ENCODE measurements around the gene PRKD2. TPM values are rescaled to one million over a fixed set of nuclear protein-coding genes. Genes with fewer than 3 reads are reported as not detected.
"Not testable (repeated sequence)": the region's sequence is repeated elsewhere in the genome, so short reads cannot be mapped to it uniquely, and the experiment has no call there.

The PRKD2 gene
- total RNA-seq, 1 experiment from 2014 or later: 4.2 TPM

GRCh38 chr19:46713781-46714443 is 3.0 kb downstream of the PRKD2 start:
- DNase-seq (ENCODE audit: extremely low read depth, low read depth): peak; percentile 24

- not testable (repeated sequence) for DNase-seq (ENCODE audit: extremely low read depth, low read depth)
Observed at GRCh38 chr19:46712768-46713338, 4.1 kb downstream of the PRKD2 start.

GRCh38 chr19:46710687-46711086 is 6.2 kb downstream of the PRKD2 start:
- DNase-seq (ENCODE audit: extremely low read depth, low read depth): no peak

GRCh38 chr19:46704379-46705076 is 12.4 kb downstream of the PRKD2 start:
- peak; percentile 27 for DNase-seq (ENCODE audit: extremely low read depth, low read depth)

- no peak for DNase-seq (ENCODE audit: extremely low read depth, low read depth)
Observed at GRCh38 chr19:46700704-46701103, 16.2 kb downstream of the PRKD2 start.

- no peak for DNase-seq (ENCODE audit: extremely low read depth, low read depth)
Observed at GRCh38 chr19:46698395-46699321, 18.3 kb downstream of the PRKD2 start.

- peak; percentile 69 for DNase-seq (ENCODE audit: extremely low read depth, low read depth)
Observed at GRCh38 chr19:46697204-46697960, 19.5 kb downstream of the PRKD2 start.

GRCh38 chr19:46696866-46697203 is 20.1 kb downstream of the PRKD2 start:
- DNase-seq (ENCODE audit: extremely low read depth, low read depth): no peak

GRCh38 chr19:46696052-46696451 is 20.9 kb downstream of the PRKD2 start:
- no peak for DNase-seq (ENCODE audit: extremely low read depth, low read depth)

- DNase-seq (ENCODE audit: extremely low read depth, low read depth): no peak
Observed at GRCh38 chr19:46693760-46694159, 23.2 kb downstream of the PRKD2 start.

GRCh38 chr19:46692918-46693722 is 23.8 kb downstream of the PRKD2 start:
- DNase-seq (ENCODE audit: extremely low read depth, low read depth): no peak

GRCh38 chr19:46691948-46692347 is 25.0 kb downstream of the PRKD2 start:
- DNase-seq (ENCODE audit: extremely low read depth, low read depth): no peak

GRCh38 chr19:46691104-46691503 is 25.8 kb downstream of the PRKD2 start:
- DNase-seq (ENCODE audit: extremely low read depth, low read depth): no peak

- no peak for DNase-seq (ENCODE audit: extremely low read depth, low read depth)
Observed at GRCh38 chr19:46689358-46689757, 27.6 kb downstream of the PRKD2 start.

GRCh38 chr19:46687438-46688145 is 29.3 kb downstream of the PRKD2 start:
- no peak for DNase-seq (ENCODE audit: extremely low read depth, low read depth)

GRCh38 chr19:46685189-46685588 is 31.7 kb downstream of the PRKD2 start:
- no peak for DNase-seq (ENCODE audit: extremely low read depth, low read depth)

- DNase-seq (ENCODE audit: extremely low read depth, low read depth): no peak
Observed at GRCh38 chr19:46678110-46678732, 38.7 kb downstream of the PRKD2 start.

- DNase-seq (ENCODE audit: extremely low read depth, low read depth): no peak
Observed at GRCh38 chr19:46674416-46675178, 42.3 kb downstream of the PRKD2 start.

Measured in NCI-H460 (cell line).